Lung microvascular endothelial cell (primary cell): ENCODE results near the gene NUTM2B. TPM values are rescaled to one million over a fixed set of nuclear protein-coding genes. Genes with fewer than 3 reads are reported as not detected.
"Not testable (repeated sequence)": the region's sequence is repeated elsewhere in the genome, so short reads cannot be mapped to it uniquely, and the experiment has no call there.

Experiments
- DNase-seq, 2 donors: peaks; one replicate each; pipeline versions ENCODE4 v3.0.0 to v3.0.0-alpha.2; 2010; ENCODE audit warnings: low read depth in 2 of 2
- total RNA-seq: library from RNA; depleted of rRNA; stranded (reverse); fragments of >200 nt; gene quantifications from 2 replicates; pipeline ENCODE4 v1.2.1, GENCODE V29; 2014

NUTM2B gene
- total RNA-seq: 0.20 and 0.44 TPM in 2 replicates

GRCh38 chr10:79702927-79703326 is at the start of gene NUTM2B:
NUTM2B (plus strand) TSS chr10:79703227; CDS start chr10:79703610, 383 bp downstream.
- DNase-seq: not testable (repeated sequence)

- DNase-seq: not testable (repeated sequence)
Measured at GRCh38 chr10:79663287-79663686, 39.7 kb upstream of the NUTM2B start.

GRCh38 chr10:79664686-79665085 is 38.3 kb upstream of the NUTM2B start:
- not testable (repeated sequence) for DNase-seq

- DNase-seq: not testable (repeated sequence)
Measured at GRCh38 chr10:79669248-79669788, 33.7 kb upstream of the NUTM2B start.

- DNase-seq: not testable (repeated sequence)
Measured at GRCh38 chr10:79674878-79675277, 28.1 kb upstream of the NUTM2B start.

GRCh38 chr10:79683026-79683883 is 19.8 kb upstream of the NUTM2B start:
- not testable (repeated sequence) for DNase-seq

- not testable (repeated sequence) for DNase-seq
Measured at GRCh38 chr10:79683884-79684720, 18.9 kb upstream of the NUTM2B start.

- peak; percentile 43 to 66 for DNase-seq
Measured at GRCh38 chr10:79685044-79685685, 17.9 kb upstream of the NUTM2B start.

GRCh38 chr10:79686595-79686994 is 16.4 kb upstream of the NUTM2B start:
- not testable (repeated sequence) for DNase-seq

- not testable (repeated sequence) for DNase-seq
Measured at GRCh38 chr10:79687406-79688150, 15.4 kb upstream of the NUTM2B start.

GRCh38 chr10:79688798-79689197 is 14.2 kb upstream of the NUTM2B start:
- DNase-seq: not testable (repeated sequence)

GRCh38 chr10:79696596-79696995 is 6.4 kb upstream of the NUTM2B start:
- DNase-seq: not testable (repeated sequence)

- not testable (repeated sequence) for DNase-seq
Measured at GRCh38 chr10:79697141-79697540, 5.9 kb upstream of the NUTM2B start.

- DNase-seq: not testable (repeated sequence)
Measured at GRCh38 chr10:79700381-79700944, 2.6 kb upstream of the NUTM2B start.

- DNase-seq: not testable (repeated sequence)
Measured at GRCh38 chr10:79707017-79707416, 4.0 kb downstream of the NUTM2B start.

GRCh38 chr10:79714976-79715375 is 11.9 kb downstream of the NUTM2B start:
- not testable (repeated sequence) for DNase-seq

- DNase-seq: not testable (repeated sequence)
Measured at GRCh38 chr10:79716917-79717579, 14.0 kb downstream of the NUTM2B start.

GRCh38 chr10:79720000-79720399 is 17.0 kb downstream of the NUTM2B start:
- DNase-seq: not testable (repeated sequence)

- DNase-seq: peak in 1 of 2 donors; percentile 64
Measured at GRCh38 chr10:79726620-79727019, 23.6 kb downstream of the NUTM2B start.

- not testable (repeated sequence) for DNase-seq
Measured at GRCh38 chr10:79744844-79745243, 41.8 kb downstream of the NUTM2B start.
